Thyroid gland (tissue), 4 donors: ENCODE results near the gene ADAMTSL3.
"Not testable (repeated sequence)": the region's sequence is repeated elsewhere in the genome, so short reads cannot be mapped to it uniquely, and the experiment has no call there.

ENCODE experiments used
- CTCF ChIP-seq, 6 experiments: fragments of 200-600 bp in 3 of 6; fragments of 450-650 bp in 3 of 6; sonication (generic) in 3 of 6; IDR thresholded peaks; one replicate each; pipeline ENCODE4 v1.5.1; 2016 to 2019; ENCODE audit warnings: antibody characterized with exemption in 6 of 6, mild to moderate bottlenecking in 2 of 6, inconsistent platforms in 1 of 6, moderate library complexity in 1 of 6
- POLR2A ChIP-seq, 2 donors: fragments of 450-650 bp; IDR thresholded peaks; one replicate each; pipeline ENCODE4 v1.6.1; 2017; ENCODE audit warnings: antibody characterized with exemption in 2 of 2, mild to moderate bottlenecking in 2 of 2, moderate library complexity in 1 of 2

GRCh38 chr15:83702314-83702713, 48.4 kb downstream of the ADAMTSL3 start:
- not testable (repeated sequence) for TF ChIP-seq CTCF, POLR2A (IDR thresholded peaks at IDR 0.05)
